ENCODE data around the gene ZNF532.

DNA sequence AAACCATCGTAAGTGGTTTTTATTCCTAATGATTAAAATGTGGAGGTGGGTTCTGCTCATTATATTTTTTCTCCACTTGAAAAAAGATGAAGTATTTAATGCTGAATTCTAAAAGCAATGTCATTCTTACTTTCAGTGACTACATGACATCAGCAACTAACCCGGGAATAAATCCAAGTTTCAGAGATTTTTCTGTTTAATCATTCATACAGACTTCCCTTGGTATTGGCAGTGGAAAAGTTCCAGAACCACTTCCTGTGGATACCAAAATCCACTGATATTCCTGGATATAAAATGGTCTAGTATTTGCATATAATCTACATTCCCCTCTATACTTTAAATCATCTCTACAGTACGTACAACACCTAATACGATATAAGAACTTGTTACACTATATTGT, 128.6 kb downstream of the ZNF532 start:
- TF ChIP-seq POLR2AphosphoS5 (IDR thresholded peaks at IDR 0.05; ENCODE audit: low read depth, low read length) = no peak
- TF ChIP-seq, protein P1, sequence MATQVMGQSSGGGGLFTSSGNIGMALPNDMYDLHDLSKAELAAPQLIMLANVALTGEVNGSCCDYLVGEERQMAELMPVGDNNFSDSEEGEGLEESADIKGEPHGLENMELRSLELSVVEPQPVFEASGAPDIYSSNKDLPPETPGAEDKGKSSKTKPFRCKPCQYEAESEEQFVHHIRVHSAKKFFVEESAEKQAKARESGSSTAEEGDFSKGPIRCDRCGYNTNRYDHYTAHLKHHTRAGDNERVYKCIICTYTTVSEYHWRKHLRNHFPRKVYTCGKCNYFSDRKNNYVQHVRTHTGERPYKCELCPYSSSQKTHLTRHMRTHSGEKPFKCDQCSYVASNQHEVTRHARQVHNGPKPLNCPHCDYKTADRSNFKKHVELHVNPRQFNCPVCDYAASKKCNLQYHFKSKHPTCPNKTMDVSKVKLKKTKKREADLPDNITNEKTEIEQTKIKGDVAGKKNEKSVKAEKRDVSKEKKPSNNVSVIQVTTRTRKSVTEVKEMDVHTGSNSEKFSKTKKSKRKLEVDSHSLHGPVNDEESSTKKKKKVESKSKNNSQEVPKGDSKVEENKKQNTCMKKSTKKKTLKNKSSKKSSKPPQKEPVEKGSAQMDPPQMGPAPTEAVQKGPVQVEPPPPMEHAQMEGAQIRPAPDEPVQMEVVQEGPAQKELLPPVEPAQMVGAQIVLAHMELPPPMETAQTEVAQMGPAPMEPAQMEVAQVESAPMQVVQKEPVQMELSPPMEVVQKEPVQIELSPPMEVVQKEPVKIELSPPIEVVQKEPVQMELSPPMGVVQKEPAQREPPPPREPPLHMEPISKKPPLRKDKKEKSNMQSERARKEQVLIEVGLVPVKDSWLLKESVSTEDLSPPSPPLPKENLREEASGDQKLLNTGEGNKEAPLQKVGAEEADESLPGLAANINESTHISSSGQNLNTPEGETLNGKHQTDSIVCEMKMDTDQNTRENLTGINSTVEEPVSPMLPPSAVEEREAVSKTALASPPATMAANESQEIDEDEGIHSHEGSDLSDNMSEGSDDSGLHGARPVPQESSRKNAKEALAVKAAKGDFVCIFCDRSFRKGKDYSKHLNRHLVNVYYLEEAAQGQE (IDR thresholded peaks at IDR 0.05; ENCODE audit: insufficient read depth in 1 of 2, low read depth in 2 of 2, low read length in 2 of 2) = no peak
- TF ChIP-seq TAF1 (IDR thresholded peaks at IDR 0.05; ENCODE audit: borderline replicate concordance, insufficient read depth, low read length) = no peak
